Measurements from ENCODE around the gene DPM3. TPM values are rescaled to one million over a fixed set of nuclear protein-coding genes. Genes with fewer than 3 reads are reported as not detected.
A peak's percentile ranks its signal among the peaks of the same experiment; 100 is the strongest.
"Not testable (repeated sequence)": the region's sequence is repeated elsewhere in the genome, so short reads cannot be mapped to it uniquely, and the experiment has no call there.

The DPM3 gene
- total RNA-seq, 6 experiments from 2014 or later = 50.4 to 106 (median 60.4) TPM

- intact Hi-C loops (cut with DNase I) = no loop called here
- WGBS (ENCODE audit: insufficient coverage, low coverage, low lambda C conversion rate, missing lambda C conversion rate) = 73% methylated on average over 4 of the region's 4 CpGs
- Histone ChIP-seq H3K36me3 (peaks cover 0 to 3% (median 0%) of the 10 kb centered on the region in 4 donors), H3K9me3 (no peaks in the 10 kb centered on the region), H3K4me1 (peaks cover 0 to 24% (median 8%) of the 10 kb centered on the region in 4 donors), H3K4me3 (no peak overlapping the region), H3K27ac (peak overlapping the region; percentile 97 to 100 (median 99)), H3K27me3 (no peaks in the 10 kb centered on the region)
- DNase-seq = no peak
- ATAC-seq = no peak
- TF ChIP-seq POLR2A (IDR thresholded peaks at IDR 0.05) = no peak
- TF ChIP-seq CTCF (IDR thresholded peaks at IDR 0.05) = no peak
Observed at GRCh38 chr1:155123801-155124200, 16.5 kb downstream of the DPM3 start.

- TF ChIP-seq CTCF (IDR thresholded peaks at IDR 0.05) = no peak
- no peak for TF ChIP-seq POLR2A (IDR thresholded peaks at IDR 0.05)
- Histone ChIP-seq H3K27me3 (no peaks in the 10 kb centered on the region), H3K27ac (no peak overlapping the region), H3K4me1 (peaks cover 0 to 24% (median 8%) of the 10 kb centered on the region in 4 donors), H3K4me3 (no peak overlapping the region), H3K36me3 (no peaks in the 10 kb centered on the region), H3K9me3 (no peaks in the 10 kb centered on the region)
- intact Hi-C loops (cut with DNase I) = no loop called here
- DNase-seq (no peak), ATAC-seq (no peak)
- 90% methylated on average over 2 of the region's 2 CpGs for WGBS (ENCODE audit: insufficient coverage, low coverage, low lambda C conversion rate, missing lambda C conversion rate)
Observed at GRCh38 chr1:155122308-155122707, 18.0 kb downstream of the DPM3 start.

DNA sequence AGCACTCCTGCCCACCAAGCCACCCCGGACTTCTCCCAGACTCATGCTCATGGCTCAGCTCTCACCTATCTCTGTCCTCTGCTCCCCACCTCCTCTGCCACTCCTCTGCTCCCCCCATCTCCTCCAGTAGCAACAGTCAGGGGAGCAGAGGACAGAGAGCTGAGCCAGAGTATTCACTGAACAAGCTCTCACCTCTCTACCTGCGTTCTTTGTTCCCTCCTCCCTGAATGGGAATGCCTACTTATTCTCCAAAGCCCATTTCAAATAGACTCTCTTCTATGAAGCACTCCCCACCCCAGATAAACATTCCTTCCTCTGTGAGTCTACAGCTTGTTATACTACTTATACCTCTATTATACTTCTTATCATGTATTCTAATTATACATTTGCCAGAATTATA is 19.1 kb downstream of the DPM3 start:
- Histone ChIP-seq H3K27ac (no peak overlapping the region), H3K4me1 (peaks cover 0 to 24% (median 8%) of the 10 kb centered on the region in 4 donors)

DNA sequence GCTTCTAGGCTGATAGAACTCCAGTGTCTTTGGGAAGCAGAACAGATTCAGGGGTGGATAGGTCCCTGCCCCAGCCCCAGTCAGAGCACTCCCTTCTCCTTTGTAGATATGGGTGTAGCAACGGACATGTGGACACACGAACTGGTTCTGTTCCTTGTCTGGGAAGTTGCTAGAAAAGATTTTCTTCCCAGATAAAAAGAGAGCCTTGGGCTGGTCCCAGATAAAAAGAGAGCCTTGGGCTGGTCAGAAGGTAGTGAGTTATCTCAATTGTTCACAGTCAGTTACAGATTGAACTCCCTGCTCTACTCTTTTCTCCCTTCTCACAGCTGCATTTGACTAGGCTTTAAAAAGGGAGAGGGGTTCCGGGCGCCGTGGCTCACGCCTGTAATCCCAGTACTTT is 20.1 kb downstream of the DPM3 start:
- no peak overlapping the region for H3K4me3 ChIP-seq
- H3K9me3 ChIP-seq = no peaks in the 10 kb centered on the region
- ATAC-seq (no peak), DNase-seq (no peak)
- no peaks in the 10 kb centered on the region for H3K36me3 ChIP-seq
- WGBS (ENCODE audit: insufficient coverage, low coverage, low lambda C conversion rate, missing lambda C conversion rate) = 64% methylated on average over 3 of the region's 6 CpGs
- intact Hi-C loops (cut with DNase I) = no loop called here
- H3K27me3 ChIP-seq = no peaks in the 10 kb centered on the region
- H3K4me1 ChIP-seq = peaks cover 0 to 18% (median 8%) of the 10 kb centered on the region in 4 donors
- TF ChIP-seq POLR2A (IDR thresholded peaks at IDR 0.05) = no peak
- no peak for TF ChIP-seq CTCF (IDR thresholded peaks at IDR 0.05)
- H3K27ac ChIP-seq = no peak overlapping the region

More for the DNA sequence above, 19.1 kb downstream of the DPM3 start:
- Histone ChIP-seq H3K27me3 (no peaks in the 10 kb centered on the region), H3K9me3 (no peaks in the 10 kb centered on the region), H3K4me3 (no peak overlapping the region), H3K36me3 (no peaks in the 10 kb centered on the region)
- ATAC-seq (no peak), DNase-seq (no peak)
- TF ChIP-seq CTCF (IDR thresholded peaks at IDR 0.05) (no peak), POLR2A (IDR thresholded peaks at IDR 0.05) (no peak)
- intact Hi-C loops (cut with DNase I) = no loop called here
- WGBS (ENCODE audit: insufficient coverage, low coverage, low lambda C conversion rate, missing lambda C conversion rate) = 100% methylated on average over 1 of the region's 2 CpGs

DNA sequence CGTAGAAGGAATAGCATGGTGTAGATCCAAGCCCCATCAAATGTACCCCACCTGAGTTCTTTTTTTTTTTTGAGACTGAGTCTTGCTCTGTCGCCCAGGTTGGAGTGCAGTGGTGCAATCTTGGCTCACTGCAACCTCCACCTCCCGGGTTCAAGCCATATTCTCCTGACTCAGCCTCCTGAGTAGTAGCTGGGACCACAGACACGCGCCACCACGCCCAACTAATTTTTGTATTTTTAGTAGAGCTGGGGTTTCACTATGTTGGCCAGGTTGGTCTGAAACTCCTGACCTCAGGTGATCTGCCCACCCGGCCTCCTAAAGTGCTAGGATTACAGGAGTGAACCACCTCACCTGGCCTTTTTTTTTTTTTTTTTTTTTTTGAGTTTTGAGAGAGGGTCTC is 22.2 kb downstream of the DPM3 start:
- H3K4me3 ChIP-seq; H3K4me1 ChIP-seq; intact Hi-C loops (cut with DNase I); H3K36me3 ChIP-seq; H3K9me3 ChIP-seq; H3K27me3 ChIP-seq; ATAC-seq; H3K27ac ChIP-seq: not testable (repeated sequence)
- 92% methylated on average over 7 of the region's 7 CpGs for WGBS (ENCODE audit: insufficient coverage, low coverage, low lambda C conversion rate, missing lambda C conversion rate)
- DNase-seq = peak in 1 of 3 donors; percentile 11

Measured in right lobe of liver (tissue), 6 donors.